ENCODE results near the gene OR10C1.

Gene OR10C1

GRCh38 chr6:29478740-29479139 lies 39.6 kb downstream of the OR10C1 start (continued):
- TF ChIP-seq ZNF148 (tag by site-specific recombination; IDR thresholded peaks at IDR 0.05; ENCODE audit: borderline replicate concordance) = no peak
- no peak for TF ChIP-seq ZNF791 (tag by site-specific recombination; IDR thresholded peaks at IDR 0.05)
- TF ChIP-seq ZNF398 (tag by site-specific recombination; IDR thresholded peaks at IDR 0.05) = no peak
- no peak for TF ChIP-seq YY2 (tag by site-specific recombination; IDR thresholded peaks at IDR 0.05)
- TF ChIP-seq ZNF19 (tag by site-specific recombination; IDR thresholded peaks at IDR 0.05; ENCODE audit: low read depth) = no peak

GRCh38 chr6:29479560-29479959 lies 40.5 kb downstream of the OR10C1 start:
- H3K4me3 ChIP-seq (ENCODE audit: low read depth, low read length) = no peak overlapping the region
- ChIA-PET CTCF (interaction anchor here (0.6 kb wide), 1 partner anchor 13 kb away, joined by 4 read pairs; no protein-coding TSS in a partner anchor), POLR2A (no interaction called here)
- H3K9me3 ChIP-seq (ENCODE audit: control insufficient read depth, insufficient read depth, low read depth, low read length) = no peaks in the 10 kb centered on the region
- no peaks in the 10 kb centered on the region for H3K36me3 ChIP-seq (ENCODE audit: control insufficient read depth in 2 of 2, insufficient read depth in 1 of 2, low read length in 2 of 2)
- no peaks in the 10 kb centered on the region for H3K4me1 ChIP-seq (ENCODE audit: control insufficient read depth, insufficient read depth, low read length)
- no peak overlapping the region for H3K27ac ChIP-seq (ENCODE audit: extremely low read depth, low read depth, low read length)
- no peak for TF ChIP-seq ZNF473 (tag by site-specific recombination; IDR thresholded peaks at IDR 0.05)
- TF ChIP-seq ZNF175 (tag by site-specific recombination; IDR thresholded peaks at IDR 0.05) = no peak
- no peak for TF ChIP-seq ZNF621 (tag by site-specific recombination; IDR thresholded peaks at IDR 0.05)
- no peak for TF ChIP-seq BCL11B (tag by site-specific recombination; IDR thresholded peaks at IDR 0.05; ENCODE audit: low read depth)
- no peak for TF ChIP-seq ZNF785 (tag by site-specific recombination; IDR thresholded peaks at IDR 0.05)
- TF ChIP-seq ZNF510 (tag by site-specific recombination; IDR thresholded peaks at IDR 0.05; ENCODE audit: insufficient replicate concordance) = no peak
- TF ChIP-seq ZNF366 (tag by site-specific recombination; conservative IDR thresholded peaks at IDR 0.05) = no peak
- no peak for TF ChIP-seq EGR2 (tag by site-specific recombination; IDR thresholded peaks at IDR 0.05; ENCODE audit: low read depth)
- no peak for TF ChIP-seq ZSCAN18 (tag by site-specific recombination; IDR thresholded peaks at IDR 0.05)
- TF ChIP-seq ELK4 (IDR thresholded peaks at IDR 0.05; ENCODE audit: borderline replicate concordance, low read depth, low read length) = no peak
- no peak for TF ChIP-seq ZNF830 (tag by site-specific recombination; IDR thresholded peaks at IDR 0.05; ENCODE audit: low read depth)
- no peak for TF ChIP-seq CTCF (tag by site-specific recombination; IDR thresholded peaks at IDR 0.05)
- TF ChIP-seq PRDM4 (tag by site-specific recombination; IDR thresholded peaks at IDR 0.05) = no peak
- TF ChIP-seq ZNF664 (tag by site-specific recombination; IDR thresholded peaks at IDR 0.05) = no peak
- TF ChIP-seq ATF2 (tag by site-specific recombination; IDR thresholded peaks at IDR 0.05; ENCODE audit: low read depth) = no peak
- no peak for TF ChIP-seq OSR2 (tag by site-specific recombination; IDR thresholded peaks at IDR 0.05)
- no peak for TF ChIP-seq GLI2 (tag by site-specific recombination; IDR thresholded peaks at IDR 0.05; ENCODE audit: borderline replicate concordance, low read depth)

Measured in HEK293 (cell line).